Neural cell (in vitro differentiated cells): Measurements from ENCODE around the gene ZNF536. TPM values are rescaled to one million over a fixed set of nuclear protein-coding genes. Genes with fewer than 3 reads are reported as not detected.

Source experiments
- H2AFZ ChIP-seq: fragments of 200-600, 300-800 bp; sonication (generic), shearing (Covaris generic); 2 replicates; pipeline ENCODE4 v1.6.0; 2014; ENCODE audit warnings: low read depth, mild to moderate bottlenecking, antibody characterized with exemption, low read length, moderate library complexity
- H3F3A ChIP-seq: fragments of 200-600 bp; shearing (Covaris generic); 2 replicates; pipeline ENCODE4 v1.6.1; 2016; ENCODE audit warnings: mild to moderate bottlenecking, moderate library complexity, mixed read lengths, antibody characterized with exemption, low read length; ENCODE audit not compliant: insufficient read depth, poor library complexity, severe bottlenecking
- H3K27ac ChIP-seq: fragments of 200-600, 300-800 bp; sonication (generic), shearing (Covaris generic); 2 replicates; pipeline ENCODE4 v1.5.1; 2014; ENCODE audit warnings: mild to moderate bottlenecking, low read length, moderate library complexity
- H3K27me3 ChIP-seq: fragments of 300-800, 200-600 bp; sonication (generic), shearing (Covaris generic); 2 replicates; pipeline ENCODE4 v1.6.0; 2014; ENCODE audit warnings: mild to moderate bottlenecking, low read depth, low read length, moderate library complexity; ENCODE audit not compliant: insufficient read depth
- H3K36me3 ChIP-seq: fragments of 300-800, 200-600 bp; sonication (generic), shearing (Covaris generic); 2 replicates; pipeline ENCODE4 v1.5.1; 2014; ENCODE audit warnings: mild to moderate bottlenecking, antibody characterized with exemption, low read length, moderate library complexity; ENCODE audit not compliant: insufficient read depth
- H3K4me2 ChIP-seq: fragments of 300-800, 200-600 bp; sonication (generic), shearing (Covaris generic); 2 replicates; pipeline ENCODE4 v1.6.0; 2014; ENCODE audit warnings: mild to moderate bottlenecking, low read length
- H3K4me3 ChIP-seq: fragments of 300-800, 200-600 bp; sonication (generic), shearing (Covaris generic); 2 replicates; pipeline ENCODE4 v1.5.1; 2014; ENCODE audit warnings: mild to moderate bottlenecking, low read length, moderate library complexity
- H3K79me2 ChIP-seq: fragments of 200-600 bp; shearing (Covaris generic); replicated peaks from 2 replicates; pipeline ENCODE4 v1.6.0; 2014; ENCODE audit warnings: mild to moderate bottlenecking, low read length, moderate library complexity; ENCODE audit not compliant: insufficient read depth
- H3K9ac ChIP-seq: fragments of 300-800, 200-600 bp; sonication (generic), shearing (Covaris generic); 2 replicates; pipeline ENCODE4 v1.6.1; 2016; ENCODE audit warnings: mild to moderate bottlenecking, low read length, mixed read lengths
- H3K9me2 ChIP-seq: fragments of 200-600 bp; shearing (Covaris generic); 2 replicates; pipeline ENCODE4 v1.6.1; 2016; ENCODE audit warnings: mild to moderate bottlenecking, low read length, mixed read lengths; ENCODE audit not compliant: insufficient read depth
- H3K9me3 ChIP-seq: fragments of 200-600, 300-800 bp; sonication (generic), shearing (Covaris generic); 2 replicates; pipeline ENCODE4 v1.6.1; 2016; ENCODE audit warnings: mild to moderate bottlenecking, mixed run types, low read length, moderate library complexity, mixed read lengths
- H4K20me1 ChIP-seq: fragments of 200-600 bp; shearing (Covaris generic); 2 replicates; pipeline ENCODE4 v1.6.1; 2016; ENCODE audit warnings: mild to moderate bottlenecking, mixed run types; ENCODE audit not compliant: insufficient read depth
- CTCF ChIP-seq: fragments of 450-650 bp; IDR thresholded peaks from 2 replicates; pipeline ENCODE4 v1.5.1; 2014; ENCODE audit warnings: antibody characterized with exemption, mild to moderate bottlenecking, moderate library complexity; ENCODE audit not compliant: poor library complexity, severe bottlenecking
- EP300 ChIP-seq: fragments of 450-650 bp; conservative IDR thresholded peaks from 2 replicates; pipeline ENCODE4 v1.6.1; 2014; ENCODE audit warnings: antibody characterized with exemption, mild to moderate bottlenecking, moderate library complexity; ENCODE audit not compliant: poor library complexity, severe bottlenecking
- EZH2 ChIP-seq: fragments of 200-600, 300-800 bp; shearing (Covaris generic), sonication (generic); IDR thresholded peaks from 2 replicates; pipeline ENCODE4 v1.6.1; 2014; ENCODE audit warnings: antibody characterized with exemption, low read length, borderline replicate concordance, mild to moderate bottlenecking; ENCODE audit not compliant: insufficient read depth, poor library complexity, severe bottlenecking
- MXI1 ChIP-seq: fragments of 450-650 bp; conservative IDR thresholded peaks from 2 replicates; pipeline ENCODE4 v1.6.1; 2014; ENCODE audit warnings: antibody characterized with exemption, mild to moderate bottlenecking; ENCODE audit not compliant: poor library complexity, severe bottlenecking
- POLR2AphosphoS5 ChIP-seq: IDR thresholded peaks from 2 replicates; pipeline ENCODE4 v1.6.1; 2012
- RAD21 ChIP-seq: fragments of 450-650 bp; conservative IDR thresholded peaks from 2 replicates; pipeline ENCODE4 v1.6.1; 2014; ENCODE audit warnings: antibody characterized with exemption, mild to moderate bottlenecking, moderate library complexity
- REST ChIP-seq: IDR thresholded peaks from 2 replicates; pipeline ENCODE4 v1.6.1; 2012; ENCODE audit warnings: borderline replicate concordance
- SMC3 ChIP-seq: fragments of 450-650 bp; conservative IDR thresholded peaks from 2 replicates; pipeline ENCODE4 v1.6.1; 2014; ENCODE audit warnings: antibody characterized with exemption, mild to moderate bottlenecking, moderate library complexity; ENCODE audit not compliant: poor library complexity
- TAF1 ChIP-seq: IDR thresholded peaks from 2 replicates; pipeline ENCODE4 v1.6.1; 2012; ENCODE audit warnings: low read depth
- polyA plus RNA-seq: library from polyadenylated mRNA; depleted of rRNA; stranded (reverse); fragments of >200 nt; gene quantifications from 2 replicates; pipeline ENCODE4 v1.2.3, GENCODE V29; 2014

ZNF536 gene
- polyA plus RNA-seq, 1 donor from 2014 or later, result 13.9 TPM

GRCh38 chr19:30540761-30541160 is 168.6 kb downstream of the ZNF536 start:
- no peaks in the 10 kb centered on the region for H3K79me2 ChIP-seq
- TF ChIP-seq EP300 (no peak), POLR2AphosphoS5 (no peak), EZH2 (no peak), RAD21 (no peak), REST (no peak), CTCF (no peak), MXI1 (no peak), SMC3 (no peak), TAF1 (no peak)
- H2AFZ ChIP-seq, result no peak overlapping the region
- H3K4me2 ChIP-seq, result no peak overlapping the region
- no peaks in the 10 kb centered on the region for H3F3A ChIP-seq
- no peaks in the 10 kb centered on the region for H3K27me3 ChIP-seq
- no peak overlapping the region for H3K27ac ChIP-seq
- H3K36me3 ChIP-seq, result no peaks in the 10 kb centered on the region
- no peak overlapping the region for H3K9ac ChIP-seq
- no peak overlapping the region for H3K4me3 ChIP-seq
- no peaks in the 10 kb centered on the region for H3K9me3 ChIP-seq
- no peaks in the 10 kb centered on the region for H4K20me1 ChIP-seq
- H3K9me2 ChIP-seq, result no peaks in the 10 kb centered on the region

GRCh38 chr19:30541575-30541974 is 169.4 kb downstream of the ZNF536 start:
- Histone ChIP-seq H3K9me3 (no peaks in the 10 kb centered on the region), H2AFZ (no peak overlapping the region), H3K36me3 (no peaks in the 10 kb centered on the region), H3K9me2 (no peaks in the 10 kb centered on the region), H3K79me2 (no peaks in the 10 kb centered on the region), H4K20me1 (no peaks in the 10 kb centered on the region), H3K4me3 (no peak overlapping the region), H3K27me3 (no peaks in the 10 kb centered on the region), H3K9ac (no peak overlapping the region), H3K27ac (no peak overlapping the region), H3K4me2 (no peak overlapping the region), H3F3A (no peaks in the 10 kb centered on the region)
- TF ChIP-seq EZH2, result no peak
- TF ChIP-seq POLR2AphosphoS5, result no peak
- TF ChIP-seq RAD21, result no peak
- TF ChIP-seq MXI1, result no peak
